Left colon (tissue), 2 donors: Measurements from ENCODE around the gene IL10RA. TPM values are rescaled to one million over a fixed set of nuclear protein-coding genes. Genes with fewer than 3 reads are reported as not detected.
A peak's percentile ranks its signal among the peaks of the same experiment; 100 is the strongest.
"Not testable (repeated sequence)": the region's sequence is repeated elsewhere in the genome, so short reads cannot be mapped to it uniquely, and the experiment has no call there.

ENCODE experiments used
- ATAC-seq: fragments of 200-7000 bp; cut with Tn5 transposase; one replicate; pipeline ENCODE4 v1.9.1; 2020; ENCODE audit warnings: mild to moderate bottlenecking, moderate library complexity
- DNase-seq, 2 donors: peaks; one replicate each; pipeline ENCODE4 v3.0.0-alpha.2; 2020
- intact Hi-C, 2 donors: fragments of 100-400 bp; cut with DNase I in 1 of 2; cut with micrococcal nuclease in 1 of 2; formaldehyde crosslinking; loops; one replicate each; pipeline versions ENCODE4 v1.11.2 to v1.14.0; 2022; cut with DNase I, micrococcal nuclease
- long read RNA-seq: library from polyadenylated mRNA; unstranded; transcript quantifications from one replicate; pipeline ENCODE4 v2.0.0, GENCODE V29; 2021
- total RNA-seq, 2 donors: library from RNA; stranded (reverse); fragmentation: NEBNext Ultra II Directional; extraction: Animal tissue kit (Norgen Biotek cat#: 25700); gene quantifications; one replicate each; pipeline ENCODE4 v1.2.1, GENCODE V29; 2021
- donor health status: DM: no; HTN: no; CAD: no.
- donor health status: DM: yes; HTN: yes; CAD: no.

Gene IL10RA
- total RNA-seq: 10 to 100 TPM in 1 of 2 donors, 1 to 10 TPM in 1; 4.4 to 19.0 TPM
- long read RNA-seq, partial matches to known transcripts: 2 of 7 reads
- long read RNA-seq, other reads (novel, unspliced or antisense): 0 of 7 reads

DNA sequence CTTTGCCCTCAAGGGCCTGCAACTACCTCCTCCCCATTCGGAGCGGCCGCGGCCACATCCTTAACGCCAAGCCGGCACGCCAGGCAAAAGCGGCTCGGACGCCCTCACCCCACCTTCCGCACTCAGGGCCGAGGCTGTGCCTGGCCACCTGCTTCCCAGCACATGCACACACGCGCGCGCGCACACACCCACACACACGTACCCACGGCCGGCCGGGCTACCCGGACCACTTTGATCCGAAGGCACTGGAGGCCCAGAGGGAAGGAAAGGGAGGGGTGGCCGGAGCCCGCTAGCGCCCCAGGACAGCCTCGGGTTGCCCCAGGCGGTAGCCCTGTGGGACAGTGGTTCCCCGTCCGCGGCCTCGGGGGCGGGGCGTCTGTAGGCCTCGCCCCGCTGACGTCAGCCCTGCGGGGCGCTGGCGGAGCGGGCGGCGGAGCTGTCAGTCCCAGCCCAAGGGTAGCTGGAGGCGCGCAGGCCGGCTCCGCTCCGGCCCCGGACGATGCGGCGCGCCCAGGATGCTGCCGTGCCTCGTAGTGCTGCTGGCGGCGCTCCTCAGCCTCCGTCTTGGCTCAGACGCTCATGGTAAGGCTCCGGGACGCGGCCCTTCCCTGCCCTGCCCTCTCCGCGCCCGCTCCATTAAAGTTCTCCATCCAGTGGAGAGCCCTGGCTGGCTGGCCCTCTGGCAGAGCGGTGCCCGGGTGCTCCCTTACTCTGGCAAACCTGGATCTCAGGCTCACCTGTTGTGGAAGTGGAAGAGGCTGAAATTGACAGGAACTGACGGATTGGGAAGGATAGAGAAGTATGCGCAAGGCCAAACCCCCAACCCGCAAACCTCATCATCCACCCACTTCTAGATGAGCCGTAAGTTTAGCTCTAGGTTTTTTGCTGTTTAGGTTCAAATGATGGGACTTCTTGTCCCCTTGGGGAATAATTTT, at the start of gene IL10RA:
Gene IL10RA, plus strand, starts transcription at position 442 of the 935 bp plus-strand sequence. Its CDS starts 74 bp downstream, at position 516.
- intact Hi-C loops: no loop called here
- ATAC-seq: peak; percentile 98
- peak; percentile 80 to 88 for DNase-seq

GRCh38 chr11:117936973-117937372, 49.2 kb upstream of the IL10RA start:
- intact Hi-C loops: no loop called here
- no peak for DNase-seq
- no peak for ATAC-seq

- intact Hi-C loops: loop anchor here (10.0 kb wide), 2 partner anchors 96 to 114 kb away; no protein-coding TSS in a partner anchor
- DNase-seq: no peak
- ATAC-seq: no peak
Measured at GRCh38 chr11:117940736-117941135, 45.5 kb upstream of the IL10RA start.

DNA sequence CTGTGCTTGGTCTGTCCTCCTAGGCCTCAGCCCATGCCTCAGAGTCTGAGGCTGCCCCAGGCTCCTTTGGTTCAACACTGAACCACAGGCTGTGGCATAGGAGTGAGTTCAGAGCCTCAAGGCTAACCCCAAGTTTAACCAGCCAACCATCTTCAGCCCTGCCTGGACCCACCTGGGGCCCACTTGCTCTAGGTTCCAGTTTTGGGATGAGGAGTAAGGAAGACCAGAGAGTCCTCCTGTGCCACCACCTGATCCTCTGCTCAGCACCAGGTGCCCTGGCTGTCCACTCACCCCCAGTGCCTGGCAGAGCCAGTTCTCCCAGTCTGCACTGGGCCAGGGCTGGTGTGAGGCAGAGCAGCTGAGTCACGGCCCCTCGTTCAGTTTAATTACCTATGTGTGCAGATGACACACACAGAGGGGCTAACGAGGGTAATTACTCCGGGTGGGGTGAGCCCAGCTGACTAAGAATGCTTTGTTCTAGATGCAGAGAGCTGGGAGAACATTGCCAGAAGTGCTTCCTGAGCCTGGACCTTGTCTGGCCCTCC, 45.0 kb upstream of the IL10RA start:
- intact Hi-C loops: loop anchor here (10.0 kb wide), 2 partner anchors 96 to 114 kb away; no protein-coding TSS in a partner anchor
- ATAC-seq (peak; percentile 50), DNase-seq (no peak)

- intact Hi-C loops: loop anchor here (10.0 kb wide), 2 partner anchors 97 to 113 kb away; no protein-coding TSS in a partner anchor
- ATAC-seq (no peak), DNase-seq (no peak)
Measured at GRCh38 chr11:117941976-117942654, 44.1 kb upstream of the IL10RA start.

DNA sequence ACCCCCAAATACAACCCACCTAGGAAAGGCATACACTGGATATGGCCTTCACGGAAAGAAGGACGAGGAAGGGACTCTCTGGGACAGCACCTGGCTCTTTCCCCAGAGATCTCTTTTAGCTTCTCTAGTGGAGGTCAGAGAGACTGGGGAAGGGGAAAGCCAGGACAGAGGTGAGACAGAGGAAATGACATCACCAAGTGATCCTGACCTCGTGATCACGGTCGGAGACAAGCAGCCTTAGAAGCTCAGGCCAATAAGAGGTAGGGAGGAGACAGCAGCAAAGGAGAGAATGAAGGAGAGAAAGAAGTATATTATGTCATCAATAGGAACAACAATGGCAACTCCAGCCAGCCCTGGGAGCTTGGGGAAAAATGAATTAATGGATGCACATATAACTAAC, 41.6 kb upstream of the IL10RA start:
- intact Hi-C loops: loop anchor here (10.0 kb wide), 2 partner anchors 100 to 110 kb away; no protein-coding TSS in a partner anchor
- DNase-seq (no peak), ATAC-seq (no peak)

DNA sequence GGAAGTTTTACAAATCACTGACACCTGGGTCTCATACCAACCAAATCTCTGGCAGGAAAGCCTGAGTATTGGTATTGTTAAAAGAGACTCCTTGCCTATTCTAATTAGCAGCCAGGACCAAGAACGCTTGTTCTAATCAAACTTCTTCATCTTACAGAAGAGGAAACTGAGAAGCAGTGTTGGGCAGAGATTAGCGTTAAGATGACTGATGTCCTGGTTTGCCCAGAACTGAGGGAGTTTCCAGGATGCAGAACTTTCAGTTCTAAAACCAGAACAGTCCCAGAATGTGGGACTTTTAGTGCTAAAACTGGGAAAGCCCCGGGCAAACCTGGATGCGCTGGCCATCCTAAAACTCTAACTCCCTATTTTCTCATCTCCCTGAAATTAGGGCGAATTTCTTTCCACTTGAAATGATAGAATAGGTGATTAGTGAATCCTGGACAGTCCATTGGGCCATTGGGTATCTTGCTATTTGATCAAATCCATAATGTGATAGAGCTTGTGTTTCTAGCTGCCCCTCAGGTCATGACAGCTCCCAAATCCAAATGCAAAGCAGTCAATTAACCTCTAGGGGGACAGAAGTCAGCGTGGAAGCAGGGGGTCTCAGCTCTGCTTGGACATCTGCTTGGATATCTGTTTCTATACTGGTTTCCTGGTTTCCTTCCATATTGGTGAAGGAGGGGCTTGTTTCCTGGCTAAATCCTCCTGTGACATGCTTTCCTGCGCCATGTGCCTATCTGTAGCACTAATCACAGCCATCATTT, 41.0 kb upstream of the IL10RA start:
- DNase-seq (no peak), ATAC-seq (no peak)
- intact Hi-C loops: loop anchor here (10.0 kb wide), 2 partner anchors 100 to 110 kb away; no protein-coding TSS in a partner anchor

DNA sequence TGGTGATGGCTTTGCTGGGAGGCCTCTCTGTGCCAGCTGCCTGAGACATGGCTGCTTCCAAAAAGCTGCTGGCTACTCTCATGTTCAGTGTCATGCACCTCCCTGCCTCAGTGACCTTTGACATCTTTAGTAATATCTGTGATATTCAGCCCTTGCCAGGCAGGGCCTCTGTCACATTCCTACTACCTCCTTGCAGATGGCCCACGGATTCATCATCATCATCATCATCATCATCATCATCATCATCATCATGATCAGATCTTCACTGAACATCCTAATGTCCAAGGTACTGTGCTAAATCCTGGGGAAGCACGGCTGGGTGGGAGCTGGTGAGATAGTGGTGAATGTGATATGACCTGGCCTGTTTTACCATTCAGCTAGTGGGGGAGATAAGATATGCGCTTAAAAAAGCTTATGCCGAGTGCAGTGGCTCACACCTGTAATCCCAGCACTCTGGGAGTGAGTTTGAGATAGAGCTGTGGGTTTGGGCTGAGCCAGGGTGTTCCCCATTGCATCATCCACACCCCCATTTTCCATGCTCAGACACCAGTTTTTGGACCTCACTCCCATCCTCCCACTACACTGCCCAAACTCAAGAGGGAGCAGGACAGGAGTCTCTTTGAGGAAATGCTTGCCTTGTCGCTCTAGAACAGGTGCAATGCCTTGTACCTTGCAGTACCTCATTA, 39.9 kb upstream of the IL10RA start:
- ATAC-seq: no peak
- intact Hi-C loops: loop anchor here (2.0 to 10.0 kb wide), 3 partner anchors 101 to 109 kb away; no protein-coding TSS in a partner anchor
- DNase-seq: no peak

DNA sequence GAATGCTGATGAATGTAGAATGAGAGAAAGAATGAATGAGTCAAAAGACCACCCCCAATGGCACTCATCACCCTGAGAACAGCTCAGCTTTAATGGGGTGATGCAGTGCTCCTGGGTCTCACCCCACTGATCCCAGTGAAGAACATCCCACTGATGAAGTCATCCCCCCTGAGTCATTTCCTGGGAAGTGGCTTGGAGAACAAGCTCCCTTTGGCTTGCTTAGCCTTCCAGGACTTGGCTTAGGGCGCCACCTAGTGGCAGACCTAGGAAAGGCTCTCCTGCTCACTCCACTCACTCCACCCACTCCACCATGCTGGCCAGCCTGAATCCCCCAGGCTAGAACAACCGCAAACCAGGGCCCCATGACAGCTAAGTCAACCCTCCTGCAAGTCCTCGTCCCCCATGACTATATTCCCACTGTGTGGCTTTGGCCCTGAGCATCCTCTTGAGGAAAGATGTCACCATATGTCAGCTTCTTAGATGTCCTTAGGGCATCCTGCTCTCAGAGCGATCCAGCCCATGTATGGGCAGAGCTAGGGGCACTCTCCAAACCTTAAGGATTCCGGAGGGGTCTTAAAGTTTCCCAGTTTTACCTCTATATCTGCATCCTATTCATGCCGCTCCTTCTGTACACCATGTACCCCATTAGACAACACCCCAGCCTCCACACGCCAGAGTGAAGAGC, 39.2 kb upstream of the IL10RA start:
- ATAC-seq (peak; percentile 96), DNase-seq (peak; percentile 75 to 89)
- intact Hi-C loops: loop anchor here (2.0 to 10.0 kb wide), 3 partner anchors 102 to 108 kb away; no protein-coding TSS in a partner anchor

GRCh38 chr11:117947751-117948150, 38.4 kb upstream of the IL10RA start:
- intact Hi-C loops: loop anchor here (2.0 to 10.0 kb wide), 3 partner anchors 103 to 107 kb away; no protein-coding TSS in a partner anchor
- ATAC-seq, DNase-seq: not testable (repeated sequence)

DNA sequence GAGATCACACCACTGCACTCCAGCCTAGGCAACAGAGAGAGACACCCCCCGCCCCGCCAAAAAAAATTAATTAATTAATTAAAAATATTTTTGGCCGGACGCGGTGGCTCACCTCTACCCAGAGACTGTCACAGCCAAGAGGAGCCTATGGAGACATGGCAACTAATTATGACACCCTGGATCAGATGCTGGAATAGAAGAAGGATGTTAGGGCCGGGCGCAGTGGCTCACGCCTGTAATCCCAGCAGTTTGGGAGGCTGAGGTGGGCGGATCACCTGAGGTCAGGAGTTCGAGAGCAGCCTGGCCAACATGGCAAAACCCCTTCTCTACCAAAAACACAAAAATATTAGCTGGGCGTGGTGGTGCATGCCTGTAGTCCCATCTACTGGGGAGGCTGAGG, 37.7 kb upstream of the IL10RA start:
- ATAC-seq, DNase-seq: not testable (repeated sequence)
- intact Hi-C loops: loop anchor here (10.0 kb wide), 2 partner anchors 104 to 106 kb away; no protein-coding TSS in a partner anchor

DNA sequence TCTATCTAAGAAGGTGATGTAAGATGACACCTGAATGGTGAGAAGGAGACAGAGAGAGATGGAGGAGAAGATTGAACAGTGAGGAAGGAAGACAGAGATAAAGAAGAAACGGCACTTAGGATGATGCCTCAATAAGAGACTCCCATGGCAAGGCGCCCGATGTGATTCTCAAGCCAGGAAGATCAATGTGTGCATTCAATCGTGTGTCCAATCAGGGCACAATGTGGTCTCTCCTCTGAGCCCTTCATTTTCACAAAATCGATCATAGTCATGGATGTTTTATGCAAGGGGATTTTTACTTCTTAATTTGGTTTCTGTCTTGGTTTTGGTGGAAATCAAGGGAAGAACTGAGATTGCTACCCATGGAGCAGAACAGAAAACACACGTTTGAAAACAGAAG, 37.1 kb upstream of the IL10RA start:
- no peak for DNase-seq
- intact Hi-C loops: loop anchor here (10.0 kb wide), 2 partner anchors 104 to 106 kb away; no protein-coding TSS in a partner anchor

DNA sequence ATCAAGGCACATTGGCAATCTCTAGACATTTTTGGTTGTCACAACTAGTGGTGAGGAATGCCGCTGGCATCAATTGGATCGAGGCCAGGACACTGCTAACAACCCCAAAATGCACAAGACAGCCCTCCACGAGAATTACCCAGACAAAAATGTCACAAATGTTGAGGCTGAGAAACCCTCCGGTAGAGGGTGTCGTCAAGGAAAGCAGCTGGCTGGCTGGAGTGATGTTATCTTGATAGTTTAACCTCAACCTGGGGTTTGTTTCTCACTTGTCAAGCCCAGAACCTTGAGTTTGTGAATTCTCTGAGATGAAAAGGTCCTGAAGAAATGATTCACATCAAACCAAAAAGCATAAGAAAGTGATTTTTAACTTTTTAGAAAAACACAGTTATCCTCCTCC, 35.9 kb upstream of the IL10RA start:
- intact Hi-C loops: no loop called here
- ATAC-seq (peak; percentile 36), DNase-seq (peak in 1 of 2 donors; percentile 34)

More for the DNA sequence above, 37.1 kb upstream of the IL10RA start:
- no peak for ATAC-seq

DNA sequence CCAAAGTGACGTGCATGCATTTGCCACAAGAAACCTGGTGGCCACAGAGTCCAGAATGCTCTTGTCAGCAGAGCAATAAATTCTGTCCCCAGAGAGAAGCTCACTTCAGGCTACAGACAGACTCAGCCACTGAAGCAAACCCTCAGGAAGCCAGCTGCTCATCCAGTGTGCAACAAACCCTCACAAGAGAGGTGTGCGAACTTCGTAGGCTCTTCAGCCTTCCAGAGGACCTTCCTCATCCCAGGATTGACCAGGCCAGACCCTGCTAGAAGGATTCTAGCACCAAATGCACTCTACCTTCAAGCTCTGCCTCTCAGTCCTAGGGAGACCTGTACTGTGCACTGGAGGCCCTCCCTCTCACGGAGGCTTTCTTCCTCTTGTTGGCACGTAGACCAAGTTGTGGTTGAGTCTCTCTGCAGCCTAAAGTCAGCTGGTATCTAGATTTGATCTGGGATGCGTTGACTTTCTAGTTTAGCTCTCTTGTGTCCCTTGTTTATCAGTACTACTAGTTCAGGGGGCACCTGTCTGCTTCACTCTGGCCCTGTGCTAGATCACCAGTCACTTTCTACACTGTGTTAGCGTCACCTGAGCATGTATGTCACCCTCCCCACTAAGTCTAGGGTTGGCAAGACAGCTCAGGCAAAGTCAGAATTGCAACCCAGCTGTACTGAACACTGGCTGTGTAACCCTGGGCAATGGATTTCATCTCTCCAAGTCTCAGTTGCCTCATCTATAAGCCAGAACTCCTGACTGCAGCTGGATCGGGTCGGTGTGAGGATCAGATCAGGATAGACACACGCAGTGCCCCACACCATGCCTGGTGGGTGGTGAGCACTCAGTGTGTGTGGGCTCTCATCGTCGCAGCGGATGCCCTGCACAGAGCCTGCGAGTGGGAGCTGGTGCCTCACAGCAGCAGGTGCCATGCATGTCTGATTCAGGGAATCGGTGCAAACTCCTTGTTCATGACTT, 34.9 kb upstream of the IL10RA start:
- ATAC-seq (no peak), DNase-seq (no peak)
- intact Hi-C loops: no loop called here

DNA sequence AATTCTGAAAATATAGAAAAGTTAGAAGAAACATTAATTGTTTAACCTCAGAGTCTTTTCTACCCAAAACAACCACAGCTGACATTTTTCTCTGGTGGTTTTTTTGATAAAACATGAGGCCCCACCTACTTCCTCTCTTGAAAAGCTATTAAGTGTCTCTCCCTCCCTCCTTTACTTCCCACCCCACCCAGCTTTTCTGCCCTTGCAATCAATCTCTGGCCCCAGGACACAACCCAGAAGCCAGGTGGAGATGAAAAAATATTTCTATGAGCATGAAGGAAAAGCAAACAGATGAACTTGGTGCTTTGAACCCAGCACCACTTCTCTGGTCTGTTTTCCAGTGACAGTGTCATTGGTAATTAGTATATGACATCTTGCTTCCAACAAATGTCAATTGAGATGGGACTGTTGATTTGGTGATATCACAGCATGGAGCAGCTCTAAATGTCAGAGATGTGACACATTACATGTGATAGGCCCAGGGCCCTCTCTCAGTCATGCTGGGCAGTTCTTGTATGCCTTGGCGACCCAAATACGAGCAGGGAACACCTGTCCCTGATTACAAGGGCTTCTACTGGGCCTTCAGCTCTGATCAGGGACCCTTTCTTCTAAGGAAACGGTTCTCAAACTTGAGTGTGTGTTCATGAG, 33.0 kb upstream of the IL10RA start:
- DNase-seq (no peak), ATAC-seq (peak; percentile 30)
- intact Hi-C loops: no loop called here
